ENCODE results near the gene TMEM43. TPM values are rescaled to one million over a fixed set of nuclear protein-coding genes. Genes with fewer than 3 reads are reported as not detected.

The TMEM43 gene
- total RNA-seq, 1 donor from 2014 or later: 56.3 TPM

DNA sequence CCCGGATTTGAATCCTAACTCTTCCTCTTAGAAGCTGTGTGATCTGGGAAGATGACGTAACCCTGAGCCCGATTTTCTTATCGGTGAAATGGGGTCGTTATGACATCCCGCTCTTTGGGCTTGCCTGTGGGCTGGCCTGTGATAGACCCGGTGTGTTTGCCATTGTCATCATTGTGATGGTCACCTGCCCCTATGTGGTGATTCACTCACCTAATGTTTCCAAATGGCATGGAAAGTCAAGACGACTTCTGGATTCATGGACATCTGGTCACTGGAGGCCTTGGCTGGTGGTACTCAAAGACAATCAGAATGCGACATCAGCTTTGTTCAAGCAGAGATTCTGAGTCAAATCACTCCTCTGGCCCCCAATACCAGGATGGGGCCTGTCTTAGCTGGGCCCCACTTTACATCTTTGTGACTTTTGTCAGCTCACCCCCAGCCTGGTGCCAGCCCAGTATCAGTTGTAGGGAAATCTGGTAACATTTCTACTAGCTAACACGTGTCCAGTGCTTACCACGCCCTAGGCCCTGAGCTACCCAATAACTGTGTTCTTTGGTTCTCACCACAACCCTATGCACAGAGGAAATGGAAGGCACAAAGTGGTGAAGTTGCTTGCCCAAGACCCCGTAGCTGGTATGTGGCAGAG is 2.8 kb downstream of the TMEM43 start:
- TF ChIP-seq, protein P1, sequence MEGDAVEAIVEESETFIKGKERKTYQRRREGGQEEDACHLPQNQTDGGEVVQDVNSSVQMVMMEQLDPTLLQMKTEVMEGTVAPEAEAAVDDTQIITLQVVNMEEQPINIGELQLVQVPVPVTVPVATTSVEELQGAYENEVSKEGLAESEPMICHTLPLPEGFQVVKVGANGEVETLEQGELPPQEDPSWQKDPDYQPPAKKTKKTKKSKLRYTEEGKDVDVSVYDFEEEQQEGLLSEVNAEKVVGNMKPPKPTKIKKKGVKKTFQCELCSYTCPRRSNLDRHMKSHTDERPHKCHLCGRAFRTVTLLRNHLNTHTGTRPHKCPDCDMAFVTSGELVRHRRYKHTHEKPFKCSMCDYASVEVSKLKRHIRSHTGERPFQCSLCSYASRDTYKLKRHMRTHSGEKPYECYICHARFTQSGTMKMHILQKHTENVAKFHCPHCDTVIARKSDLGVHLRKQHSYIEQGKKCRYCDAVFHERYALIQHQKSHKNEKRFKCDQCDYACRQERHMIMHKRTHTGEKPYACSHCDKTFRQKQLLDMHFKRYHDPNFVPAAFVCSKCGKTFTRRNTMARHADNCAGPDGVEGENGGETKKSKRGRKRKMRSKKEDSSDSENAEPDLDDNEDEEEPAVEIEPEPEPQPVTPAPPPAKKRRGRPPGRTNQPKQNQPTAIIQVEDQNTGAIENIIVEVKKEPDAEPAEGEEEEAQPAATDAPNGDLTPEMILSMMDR (conservative IDR thresholded peaks at IDR 0.05; ENCODE audit: low read depth, low read length): no peak
- DNase-seq (ENCODE audit: low read depth): no peak
- H3K4me3 ChIP-seq (ENCODE audit: low read depth, low read length): no peak overlapping the region

DNA sequence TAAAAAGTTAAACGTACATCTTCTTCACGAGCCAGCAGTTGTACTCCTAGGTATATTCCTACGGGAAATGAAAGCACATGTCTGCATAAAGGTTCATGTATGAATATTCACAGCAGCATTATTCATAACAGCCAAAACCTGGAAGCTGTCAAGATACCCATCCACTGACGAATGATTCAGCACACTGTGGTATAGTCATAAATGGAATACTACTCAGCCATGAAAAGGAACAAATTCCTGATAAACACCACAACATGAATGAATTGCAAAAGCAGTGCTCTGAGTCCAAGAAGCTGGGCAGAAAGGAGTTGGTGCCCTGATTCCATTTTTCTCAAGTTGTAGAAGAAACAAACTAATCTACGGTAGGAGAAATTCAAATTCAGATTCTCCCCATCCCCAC is 3.9 kb downstream of the TMEM43 start:
- no peak overlapping the region for H3K4me3 ChIP-seq (ENCODE audit: low read depth, low read length)
- no peak for DNase-seq (ENCODE audit: low read depth)
- TF ChIP-seq, protein P1 (conservative IDR thresholded peaks at IDR 0.05; ENCODE audit: low read depth, low read length): no peak

DNA sequence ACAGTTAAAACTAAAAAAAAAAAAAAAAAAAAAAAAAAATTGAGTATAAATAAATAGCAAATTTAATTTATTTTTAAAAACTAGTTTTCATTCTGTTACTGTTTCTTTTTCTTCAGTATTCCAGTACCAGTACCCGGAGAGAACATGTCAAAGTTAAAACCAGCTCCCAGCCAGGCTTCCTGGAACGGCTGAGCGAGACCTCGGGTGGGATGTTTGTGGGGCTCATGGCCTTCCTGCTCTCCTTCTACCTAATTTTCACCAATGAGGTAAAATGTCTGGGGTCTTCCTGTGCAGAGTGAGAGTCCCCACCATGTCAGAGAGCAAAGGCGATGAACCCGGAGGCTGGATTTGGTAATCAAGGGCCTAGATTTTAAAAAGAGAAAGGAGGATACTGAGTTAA is 4.4 kb downstream of the TMEM43 start:
- no peak overlapping the region for H3K4me3 ChIP-seq (ENCODE audit: low read depth, low read length)
- no peak for DNase-seq (ENCODE audit: low read depth)
- TF ChIP-seq, protein P1 (conservative IDR thresholded peaks at IDR 0.05; ENCODE audit: low read depth, low read length): no peak

DNA sequence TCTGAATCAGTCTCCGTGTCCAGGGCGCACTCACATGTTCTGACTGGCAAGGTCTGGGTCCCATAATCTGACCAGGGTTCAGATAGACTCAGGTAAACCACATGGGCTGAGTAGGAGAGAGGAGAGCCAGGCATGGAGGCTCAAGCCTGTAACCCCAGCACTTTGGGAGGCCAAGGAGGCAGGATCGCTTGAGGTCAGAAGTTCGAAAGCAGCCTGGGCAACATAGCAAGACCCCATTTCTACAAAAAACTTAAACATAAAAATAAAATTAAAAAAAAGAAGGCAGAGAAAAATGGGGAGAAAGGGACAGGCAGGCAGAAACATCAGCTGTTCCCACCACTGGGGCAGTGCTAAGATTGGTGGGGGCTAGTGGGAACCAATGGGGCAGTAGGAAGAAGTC is 5.4 kb downstream of the TMEM43 start:
- no peak for DNase-seq (ENCODE audit: low read depth)
- TF ChIP-seq, protein P1 (conservative IDR thresholded peaks at IDR 0.05; ENCODE audit: low read depth, low read length): no peak
- no peak overlapping the region for H3K4me3 ChIP-seq (ENCODE audit: low read depth, low read length)

DNA sequence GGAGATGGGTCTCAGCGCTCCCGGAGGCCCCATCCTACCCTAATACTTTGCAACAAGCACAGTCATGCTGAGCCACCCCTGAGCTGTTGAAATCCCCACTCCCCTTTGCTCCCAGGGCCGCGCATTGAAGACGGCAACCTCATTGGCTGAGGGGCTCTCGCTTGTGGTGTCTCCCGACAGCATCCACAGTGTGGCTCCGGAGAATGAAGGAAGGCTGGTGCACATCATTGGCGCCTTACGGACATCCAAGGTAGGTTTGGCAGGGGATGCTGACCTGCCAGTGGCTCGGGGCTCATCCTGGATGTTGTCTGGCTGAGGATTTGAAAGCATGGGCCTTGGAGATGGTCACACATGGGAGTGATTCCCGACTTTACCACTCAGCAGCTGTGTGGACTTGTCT is 5.9 kb downstream of the TMEM43 start:
- DNase-seq (ENCODE audit: low read depth): no peak
- H3K4me3 ChIP-seq (ENCODE audit: low read depth, low read length): no peak overlapping the region
- TF ChIP-seq, protein P1 (conservative IDR thresholded peaks at IDR 0.05; ENCODE audit: low read depth, low read length): no peak

DNA sequence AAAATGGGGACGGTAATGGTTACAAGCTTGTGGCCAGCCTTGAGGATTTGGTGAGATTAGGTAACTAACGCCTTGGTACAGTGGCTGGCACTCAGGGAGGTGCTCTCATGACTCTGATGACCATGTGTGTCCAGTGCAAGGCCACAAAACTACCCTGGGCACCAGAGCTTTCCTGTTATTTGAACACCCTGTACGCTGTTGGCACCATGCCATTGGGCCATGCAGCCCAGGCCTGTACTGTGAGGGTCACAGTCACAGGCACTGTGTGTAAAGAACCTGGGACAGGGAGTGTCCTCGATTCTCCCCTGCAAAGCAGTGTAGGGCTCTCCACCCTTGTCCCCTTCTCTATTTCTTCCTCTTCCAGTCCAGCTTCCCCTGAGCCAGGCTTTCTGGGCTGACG is 6.3 kb downstream of the TMEM43 start:
- DNase-seq (ENCODE audit: low read depth): no peak
- H3K4me3 ChIP-seq (ENCODE audit: low read depth, low read length): no peak overlapping the region
- TF ChIP-seq, protein P1 (conservative IDR thresholded peaks at IDR 0.05; ENCODE audit: low read depth, low read length): no peak

DNA sequence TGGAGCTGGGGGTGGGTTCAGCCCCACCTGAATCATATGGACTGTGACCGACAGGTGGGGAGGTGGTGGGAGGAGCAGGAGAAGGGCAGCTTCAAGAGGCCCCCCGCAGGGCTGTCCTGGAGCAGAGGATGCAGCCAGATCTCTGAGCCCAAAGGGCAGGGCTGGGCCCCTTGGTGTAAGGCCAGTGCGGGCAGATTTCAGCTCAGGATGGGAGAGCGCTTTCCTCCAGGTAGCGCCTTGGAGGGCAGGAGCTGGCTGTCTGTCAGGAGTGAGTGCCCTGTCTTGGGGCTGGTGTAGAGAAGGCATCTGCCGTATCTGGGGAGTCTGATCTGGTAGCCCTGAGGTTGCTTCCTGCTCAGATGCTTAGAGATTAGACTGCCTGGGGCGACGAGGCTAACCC is 7.3 kb downstream of the TMEM43 start:
- TF ChIP-seq, protein P1 (conservative IDR thresholded peaks at IDR 0.05; ENCODE audit: low read depth, low read length): no peak
- DNase-seq (ENCODE audit: low read depth): no peak
- H3K4me3 ChIP-seq (ENCODE audit: low read depth, low read length): no peak overlapping the region

Measured in epithelial cell of proximal tubule (primary cell).